ENCODE data around the gene ADI1. TPM values are rescaled to one million over a fixed set of nuclear protein-coding genes. Genes with fewer than 3 reads are reported as not detected.
"Not testable (repeated sequence)": the region's sequence is repeated elsewhere in the genome, so short reads cannot be mapped to it uniquely, and the experiment has no call there.

ADI1 gene
- total RNA-seq, 1 donor from 2014 or later = 41.6 TPM

DNA sequence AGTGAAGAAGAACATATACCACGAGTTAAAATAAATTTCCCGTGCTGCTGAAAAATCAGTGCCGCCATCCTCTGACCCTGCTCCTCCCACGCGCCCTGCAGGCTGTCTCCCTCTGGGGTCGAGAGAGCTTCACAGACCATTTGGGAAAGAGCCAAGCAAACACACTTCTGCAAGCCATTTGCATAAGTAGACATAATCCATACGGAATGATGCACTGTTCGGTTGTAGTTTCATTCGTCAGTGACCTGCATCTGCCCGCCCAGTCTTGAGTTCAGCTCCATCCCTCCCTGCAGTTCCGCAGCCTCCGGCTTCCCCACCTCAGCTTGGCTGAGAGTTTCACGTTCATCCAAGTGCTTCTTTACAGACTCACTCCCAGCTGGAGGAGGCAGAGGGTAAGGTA, 70.2 kb downstream of the ADI1 start:
- no peaks in the 10 kb centered on the region for H3K79me2 ChIP-seq (ENCODE audit: insufficient read depth, low read length)
- H3K27ac Mint-ChIP-seq (ENCODE audit: unreplicated experiment) = no peak overlapping the region
- H3K27me3 Mint-ChIP-seq (ENCODE audit: low read depth, unreplicated experiment) = no peaks in the 10 kb centered on the region
- no peak for TF ChIP-seq EZH2 (IDR thresholded peaks at IDR 0.05; ENCODE audit: insufficient read depth, low read length)
- TF ChIP-seq, protein P1, sequence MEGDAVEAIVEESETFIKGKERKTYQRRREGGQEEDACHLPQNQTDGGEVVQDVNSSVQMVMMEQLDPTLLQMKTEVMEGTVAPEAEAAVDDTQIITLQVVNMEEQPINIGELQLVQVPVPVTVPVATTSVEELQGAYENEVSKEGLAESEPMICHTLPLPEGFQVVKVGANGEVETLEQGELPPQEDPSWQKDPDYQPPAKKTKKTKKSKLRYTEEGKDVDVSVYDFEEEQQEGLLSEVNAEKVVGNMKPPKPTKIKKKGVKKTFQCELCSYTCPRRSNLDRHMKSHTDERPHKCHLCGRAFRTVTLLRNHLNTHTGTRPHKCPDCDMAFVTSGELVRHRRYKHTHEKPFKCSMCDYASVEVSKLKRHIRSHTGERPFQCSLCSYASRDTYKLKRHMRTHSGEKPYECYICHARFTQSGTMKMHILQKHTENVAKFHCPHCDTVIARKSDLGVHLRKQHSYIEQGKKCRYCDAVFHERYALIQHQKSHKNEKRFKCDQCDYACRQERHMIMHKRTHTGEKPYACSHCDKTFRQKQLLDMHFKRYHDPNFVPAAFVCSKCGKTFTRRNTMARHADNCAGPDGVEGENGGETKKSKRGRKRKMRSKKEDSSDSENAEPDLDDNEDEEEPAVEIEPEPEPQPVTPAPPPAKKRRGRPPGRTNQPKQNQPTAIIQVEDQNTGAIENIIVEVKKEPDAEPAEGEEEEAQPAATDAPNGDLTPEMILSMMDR (IDR thresholded peaks at IDR 0.05; ENCODE audit: insufficient read depth, low read depth, low read length) = no peak
- H3K9me3 Mint-ChIP-seq (ENCODE audit: unreplicated experiment) = no peaks in the 10 kb centered on the region
- no peak for FAIRE-seq
- H3K27ac ChIP-seq (ENCODE audit: low read depth, low read length) = no peak overlapping the region
- no peak overlapping the region for H3K4me3 ChIP-seq (ENCODE audit: insufficient read depth, low read depth, low read length)
- peaks cover 35% of the 10 kb centered on the region for H3K36me3 ChIP-seq (ENCODE audit: insufficient read depth, low read length)
- H3K9me3 ChIP-seq (ENCODE audit: insufficient read depth, low read depth, low read length) = peaks cover 5% of the 10 kb centered on the region
- peaks cover 13% of the 10 kb centered on the region for H4K20me1 ChIP-seq (ENCODE audit: insufficient read depth, low read length)
- no peak overlapping the region for H2AFZ ChIP-seq (ENCODE audit: low read depth, low read length)
- H3K4me1 ChIP-seq (ENCODE audit: insufficient read depth, low read length) = no peaks in the 10 kb centered on the region
- peaks cover 47% of the 10 kb centered on the region for H3K36me3 Mint-ChIP-seq (ENCODE audit: low read depth, unreplicated experiment)
- no peak overlapping the region for H3K4me2 ChIP-seq (ENCODE audit: low read length)
- H3K9ac ChIP-seq (ENCODE audit: low read length) = no peak overlapping the region
- no peak overlapping the region for H3K4me3 Mint-ChIP-seq (ENCODE audit: unreplicated experiment)
- peaks cover 13% of the 10 kb centered on the region for H3K4me1 Mint-ChIP-seq (ENCODE audit: low read depth, unreplicated experiment)
- no peak for DNase-seq (ENCODE audit: low read depth)
- no peaks in the 10 kb centered on the region for H3K27me3 ChIP-seq (ENCODE audit: insufficient read depth, low read length)

DNA sequence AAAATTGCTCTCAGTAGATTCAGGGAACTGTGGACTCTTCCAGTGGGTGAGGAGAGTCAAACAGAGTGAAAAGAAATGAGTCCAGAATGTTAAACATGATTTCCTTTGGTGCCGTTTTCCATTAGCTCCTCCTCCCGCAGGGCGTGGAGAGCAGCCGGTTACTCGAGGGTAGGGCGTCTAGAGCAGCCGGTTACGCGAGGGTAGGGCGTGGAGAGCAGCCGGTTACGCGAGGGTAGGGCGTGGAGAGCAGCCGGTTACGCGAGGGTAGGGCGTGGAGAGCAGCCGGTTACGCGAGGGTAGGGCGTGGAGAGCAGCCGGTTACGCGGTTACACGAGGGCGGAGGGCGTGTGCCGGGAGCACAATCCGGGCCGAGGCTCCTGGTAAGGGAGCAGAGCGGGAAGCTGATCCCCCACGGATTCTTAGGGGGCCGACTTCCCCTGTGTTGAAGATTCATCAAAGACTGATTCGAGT, 70.9 kb downstream of the ADI1 start:
- not testable (repeated sequence) for H3K9me3 ChIP-seq (ENCODE audit: insufficient read depth, low read depth, low read length); H3K9ac ChIP-seq (ENCODE audit: low read length); H3K4me1 ChIP-seq (ENCODE audit: insufficient read depth, low read length); H3K4me2 ChIP-seq (ENCODE audit: low read length); H3K4me3 Mint-ChIP-seq (ENCODE audit: unreplicated experiment); DNase-seq (ENCODE audit: low read depth); H3K4me3 ChIP-seq (ENCODE audit: insufficient read depth, low read depth, low read length); H3K27ac Mint-ChIP-seq (ENCODE audit: unreplicated experiment); H3K27ac ChIP-seq (ENCODE audit: low read depth, low read length); FAIRE-seq; H2AFZ ChIP-seq (ENCODE audit: low read depth, low read length); H3K79me2 ChIP-seq (ENCODE audit: insufficient read depth, low read length); H3K9me3 Mint-ChIP-seq (ENCODE audit: unreplicated experiment); H3K27me3 ChIP-seq (ENCODE audit: insufficient read depth, low read length); H3K27me3 Mint-ChIP-seq (ENCODE audit: low read depth, unreplicated experiment)
- Histone ChIP-seq H3K36me3 (ENCODE audit: insufficient read depth, low read length) (peaks cover 38% of the 10 kb centered on the region), H4K20me1 (ENCODE audit: insufficient read depth, low read length) (peaks cover 13% of the 10 kb centered on the region)
- Mint-ChIP-seq H3K36me3 (ENCODE audit: low read depth, unreplicated experiment) (peaks cover 47% of the 10 kb centered on the region), H3K4me1 (ENCODE audit: low read depth, unreplicated experiment) (peaks cover 13% of the 10 kb centered on the region)

DNA sequence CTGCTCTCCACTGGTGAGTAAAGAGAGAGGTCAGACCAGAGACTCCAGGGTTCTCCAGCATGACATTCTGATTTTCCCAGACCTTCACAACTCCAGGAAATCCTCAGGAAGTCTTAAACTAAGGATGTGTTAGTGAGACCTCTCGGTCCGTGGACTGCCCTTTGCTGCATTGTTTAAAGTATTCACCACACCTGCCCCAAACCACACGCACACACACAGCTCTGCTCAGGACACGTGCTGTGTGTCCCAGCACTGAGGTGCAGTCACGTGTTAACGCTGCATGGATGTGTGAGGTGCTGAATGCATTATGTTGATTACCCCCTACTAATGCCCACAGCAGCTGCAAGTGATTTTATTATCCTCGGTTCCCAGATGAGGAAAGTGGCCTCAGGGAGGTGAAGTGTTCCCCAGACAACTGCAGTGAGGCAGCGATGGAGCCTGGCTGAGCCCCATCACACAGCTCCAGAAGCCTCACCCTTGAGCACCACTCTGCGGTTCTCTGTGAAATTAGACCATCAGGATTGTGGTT, 71.5 kb downstream of the ADI1 start:
- no peaks in the 10 kb centered on the region for H3K27me3 Mint-ChIP-seq (ENCODE audit: low read depth, unreplicated experiment)
- FAIRE-seq (no peak), DNase-seq (ENCODE audit: low read depth) (no peak)
- H3K27ac Mint-ChIP-seq (ENCODE audit: unreplicated experiment) = no peak overlapping the region
- peaks cover 38% of the 10 kb centered on the region for H3K36me3 ChIP-seq (ENCODE audit: insufficient read depth, low read length)
- H3K79me2 ChIP-seq (ENCODE audit: insufficient read depth, low read length) = no peaks in the 10 kb centered on the region
- H3K9ac ChIP-seq (ENCODE audit: low read length) = no peak overlapping the region
- TF ChIP-seq EZH2 (IDR thresholded peaks at IDR 0.05; ENCODE audit: insufficient read depth, low read length) = no peak
- TF ChIP-seq, protein P1 (IDR thresholded peaks at IDR 0.05; ENCODE audit: insufficient read depth, low read depth, low read length) = no peak
- H3K36me3 Mint-ChIP-seq (ENCODE audit: low read depth, unreplicated experiment) = peaks cover 47% of the 10 kb centered on the region
- H3K4me2 ChIP-seq (ENCODE audit: low read length) = no peak overlapping the region
- no peak overlapping the region for H3K27ac ChIP-seq (ENCODE audit: low read depth, low read length)
- no peak overlapping the region for H2AFZ ChIP-seq (ENCODE audit: low read depth, low read length)
- no peak overlapping the region for H3K4me3 ChIP-seq (ENCODE audit: insufficient read depth, low read depth, low read length)
- H3K9me3 Mint-ChIP-seq (ENCODE audit: unreplicated experiment) = no peaks in the 10 kb centered on the region
- H3K27me3 ChIP-seq (ENCODE audit: insufficient read depth, low read length) = no peaks in the 10 kb centered on the region
- no peaks in the 10 kb centered on the region for H3K4me1 ChIP-seq (ENCODE audit: insufficient read depth, low read length)
- no peak overlapping the region for H3K4me3 Mint-ChIP-seq (ENCODE audit: unreplicated experiment)
- H4K20me1 ChIP-seq (ENCODE audit: insufficient read depth, low read length) = peaks cover 13% of the 10 kb centered on the region
- peaks cover 13% of the 10 kb centered on the region for H3K4me1 Mint-ChIP-seq (ENCODE audit: low read depth, unreplicated experiment)
- H3K9me3 ChIP-seq (ENCODE audit: insufficient read depth, low read depth, low read length) = peaks cover 5% of the 10 kb centered on the region

Other genes starting within 250 kb of the ADI1 start
- 26.3 and 27.8 TPM in 2 replicates for gene EIPR1, start 141.7 kb downstream of the ADI1 start, total RNA-seq
- gene TRAPPC12, start 139.8 kb downstream of the ADI1 start, total RNA-seq = 62.1 and 65.9 TPM in 2 replicates
- 32.6 and 35.5 TPM in 2 replicates for gene RNASEH1, start 38.8 kb upstream of the ADI1 start, total RNA-seq
- 998 and 1,163 TPM in 2 replicates for gene RPS7, start 55.7 kb upstream of the ADI1 start, total RNA-seq
- not detected in 2 replicates for gene COLEC11, start 75.6 kb upstream of the ADI1 start, total RNA-seq
- not detected in 2 replicates for gene ALLC, start 138.7 kb upstream of the ADI1 start, total RNA-seq
- gene DCDC2C, start 184.0 kb upstream of the ADI1 start, total RNA-seq = not detected in 2 replicates

Measured in astrocyte (in vitro differentiated cells and primary cell).